Skeletal muscle cell (primary cell): Measurements from ENCODE around the gene TAPBP.
"Not testable (repeated sequence)": the region's sequence is repeated elsewhere in the genome, so short reads cannot be mapped to it uniquely, and the experiment has no call there.

Source experiments
- DNase-seq: peaks from one replicate; pipeline ENCODE4 v3.0.0-alpha.2; 2010; ENCODE audit warnings: low read depth
- H3K4me3 ChIP-seq: 2 replicates; pipeline ENCODE4 v1.5.1; 2011; ENCODE audit warnings: low read depth, mild to moderate bottlenecking, control low read depth, low read length, moderate library complexity

TAPBP gene

DNA sequence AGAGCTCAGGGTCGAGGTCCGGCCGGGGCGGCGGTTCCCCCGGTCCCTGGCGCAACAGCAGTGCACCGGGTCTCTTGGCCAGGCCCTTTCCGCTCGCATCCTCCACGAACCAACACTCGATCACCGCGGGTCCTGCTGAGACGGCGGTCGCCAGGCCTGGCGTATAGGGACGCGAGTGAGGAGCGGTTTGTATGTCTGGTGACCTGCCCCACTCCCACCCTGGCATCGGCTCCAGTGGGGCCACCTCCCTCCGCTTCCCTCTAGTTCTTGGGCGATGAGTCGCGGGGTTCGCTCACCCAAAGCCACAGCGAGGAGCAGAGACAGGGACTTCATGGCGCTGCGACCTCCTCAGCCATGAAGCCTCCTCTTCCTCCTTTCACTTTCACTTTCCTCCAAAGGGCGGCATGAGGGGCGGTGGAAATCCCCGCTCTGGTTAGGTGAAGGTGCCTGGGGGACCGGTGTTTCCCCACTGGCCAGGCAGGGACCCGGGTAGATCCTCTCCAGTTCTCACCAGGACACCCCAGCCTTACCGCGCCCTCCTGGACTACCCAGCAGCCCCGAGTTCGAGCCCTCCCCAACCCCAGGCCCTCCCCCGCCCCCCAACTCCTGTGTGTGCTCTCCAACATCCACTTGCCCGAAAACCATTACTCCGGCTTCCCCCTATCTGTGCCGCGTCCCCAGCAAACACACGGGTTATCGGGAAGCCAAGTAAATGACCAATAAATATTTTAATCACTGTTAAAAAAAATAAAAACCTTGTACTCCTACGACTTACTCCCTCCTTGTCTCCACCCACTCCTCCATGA, at the start of gene TAPBP:
TSS of gene TAPBP (minus strand) at position 370 of the 806 bp plus-strand sequence. CDS start at position 333, 37 bp downstream.
- peak within 1 kb of the TSS; percentile 74 for H3K4me3 ChIP-seq
- no peak for DNase-seq

- DNase-seq, H3K4me3 ChIP-seq: not testable (repeated sequence)
These were observed 49.6 kb upstream of the TAPBP start for GRCh38 chr6:33363486-33363885.

GRCh38 chr6:33359331-33359730, 45.5 kb upstream of the TAPBP start:
- DNase-seq, result no peak

DNA sequence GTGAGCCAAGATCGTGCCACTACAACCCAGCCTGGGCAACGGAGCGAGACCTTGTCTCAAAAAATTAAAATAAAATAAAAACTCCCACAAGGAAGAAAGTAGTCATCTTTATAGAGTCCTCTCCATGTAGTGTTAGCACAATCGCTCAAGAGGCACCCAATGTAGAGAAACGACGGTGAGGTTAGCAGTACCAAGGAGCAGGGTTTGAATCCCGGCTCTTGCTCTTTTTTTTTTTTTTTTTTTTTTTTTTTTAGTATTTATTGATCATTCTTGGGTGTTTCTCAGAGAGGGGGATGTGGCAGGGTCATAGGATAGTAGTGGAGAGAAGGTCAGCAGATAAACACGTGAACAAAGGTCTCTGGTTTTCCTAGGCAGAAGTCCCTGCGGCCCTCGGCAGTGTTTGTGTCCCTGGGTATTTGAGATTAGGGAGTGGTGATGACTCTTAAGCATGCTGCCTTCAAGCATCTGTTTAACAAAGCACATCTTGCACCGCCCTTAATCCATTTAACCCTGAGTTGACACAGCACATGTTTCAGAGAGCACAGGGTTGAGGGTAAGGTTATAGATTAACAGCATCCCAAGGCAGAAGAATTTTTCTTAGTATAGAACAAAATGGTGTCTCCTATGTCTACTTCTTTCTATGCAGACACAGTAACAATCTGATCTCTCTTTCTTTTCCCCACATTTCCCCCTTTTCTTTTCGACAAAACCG, 43.4 kb upstream of the TAPBP start:
- H3K4me3 ChIP-seq, DNase-seq: not testable (repeated sequence)

More at GRCh38 chr6:33359331-33359730, 45.5 kb upstream of the TAPBP start:
- H3K4me3 ChIP-seq, result no peak overlapping the region

DNA sequence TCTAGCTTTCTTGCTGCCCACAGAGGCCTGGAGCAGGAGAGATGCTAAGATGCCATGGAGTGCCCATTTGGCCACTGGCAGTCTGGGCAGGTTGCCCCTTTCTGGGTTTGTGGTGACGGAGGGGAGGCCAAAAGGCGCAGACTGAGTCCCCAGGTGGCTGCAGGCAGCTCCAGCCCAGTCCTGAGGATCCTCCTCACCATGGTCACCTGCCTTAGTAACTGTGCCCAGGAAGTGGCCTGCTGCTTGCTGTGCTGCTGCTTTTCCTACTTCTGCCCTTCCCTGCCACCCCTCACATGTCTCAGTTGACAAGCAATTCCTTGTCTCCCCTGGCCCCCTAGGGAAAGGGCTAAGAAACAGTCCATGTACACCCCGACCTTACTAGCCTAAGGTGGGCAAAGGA, 42.4 kb upstream of the TAPBP start:
- DNase-seq, result no peak
- H3K4me3 ChIP-seq, result no peak overlapping the region

GRCh38 chr6:33355860-33356259, 42.0 kb upstream of the TAPBP start:
- H3K4me3 ChIP-seq, DNase-seq: not testable (repeated sequence)

- DNase-seq, result no peak
- no peak overlapping the region for H3K4me3 ChIP-seq
These were observed 33.9 kb upstream of the TAPBP start for GRCh38 chr6:33347816-33348215.

- not testable (repeated sequence) for DNase-seq
These were observed 33.1 kb upstream of the TAPBP start for GRCh38 chr6:33346972-33347371.

DNA sequence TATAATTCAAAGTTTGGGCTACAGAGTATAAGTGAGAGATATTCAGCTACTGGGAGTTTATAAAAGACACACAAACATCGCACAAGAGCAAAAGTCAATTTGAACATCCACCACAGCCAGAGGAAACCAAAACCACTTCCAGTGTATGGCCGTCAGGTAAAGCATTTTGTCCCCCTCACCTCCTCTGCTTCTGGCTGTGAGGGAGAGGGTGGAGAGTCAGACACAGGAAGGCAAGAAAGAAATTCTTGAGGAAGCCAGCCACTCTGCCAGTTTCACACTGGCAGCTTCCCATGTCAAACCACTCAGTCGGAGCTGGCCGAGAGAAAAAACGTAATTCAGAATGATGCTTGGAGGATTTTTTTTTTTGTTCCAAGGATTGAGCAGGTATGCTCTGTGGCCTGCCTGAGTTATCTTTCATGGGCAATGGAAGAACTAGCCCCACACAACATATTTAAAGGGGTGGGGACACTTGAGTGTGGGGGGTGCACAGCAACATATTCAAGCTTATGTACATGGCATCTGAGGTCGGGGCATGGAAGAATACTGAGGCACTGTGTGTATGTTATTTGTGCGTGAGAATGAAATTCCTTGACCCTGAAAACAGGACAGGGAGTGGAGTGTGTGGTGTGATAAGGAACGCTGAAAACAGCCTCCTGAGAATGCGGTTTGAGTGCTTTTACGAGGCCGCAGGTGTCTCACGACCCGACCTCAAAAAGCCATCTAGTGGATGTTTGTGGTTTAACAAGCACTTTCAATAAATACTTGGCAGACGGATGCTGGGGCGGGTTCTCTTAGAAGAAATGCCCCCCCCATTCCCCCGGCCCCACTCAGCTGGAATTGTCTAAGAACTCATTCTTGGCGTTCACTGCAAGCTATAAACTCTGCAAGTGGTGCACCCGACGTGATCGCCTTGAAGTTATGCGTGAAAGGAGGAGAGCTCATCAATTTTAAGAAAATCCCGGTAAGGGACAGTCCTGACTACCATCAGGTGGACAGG, 31.1 kb upstream of the TAPBP start:
- H3K4me3 ChIP-seq, result no peak overlapping the region
- DNase-seq, result peak; percentile 49

More at GRCh38 chr6:33346972-33347371, 33.1 kb upstream of the TAPBP start:
- not testable (repeated sequence) for H3K4me3 ChIP-seq

DNA sequence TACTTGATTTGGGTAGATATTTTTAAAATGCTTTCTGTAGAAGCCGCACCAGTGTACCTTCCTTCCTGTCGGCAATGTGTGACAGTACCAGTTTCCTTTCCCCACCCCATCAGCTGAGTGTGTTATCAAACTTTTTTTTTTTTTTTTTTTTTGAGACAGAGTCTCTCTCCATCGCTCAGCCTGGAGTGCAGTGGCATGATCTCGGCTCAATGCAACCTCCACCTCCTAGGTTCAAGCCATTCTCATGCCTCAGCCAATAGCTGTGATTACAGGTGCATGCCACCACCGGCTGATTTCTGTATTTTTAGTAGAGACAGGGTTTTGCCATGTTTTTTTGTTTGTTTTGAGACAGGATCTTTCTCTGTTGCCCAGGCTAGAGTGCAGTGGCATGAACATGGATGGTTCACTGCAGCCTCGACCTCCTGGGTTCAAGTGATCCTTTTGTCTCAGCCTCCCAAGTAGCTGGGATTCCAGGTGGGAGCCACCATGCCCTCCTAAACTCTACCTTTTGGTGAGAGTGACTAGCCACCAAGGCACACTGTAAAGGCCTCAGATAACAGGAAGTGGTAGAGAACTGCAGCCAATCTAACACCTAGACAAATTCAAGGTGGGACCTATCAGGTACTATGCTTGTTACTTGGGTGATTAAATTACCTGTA, 30.2 kb upstream of the TAPBP start:
- H3K4me3 ChIP-seq, result no peak overlapping the region

GRCh38 chr6:33343606-33343952, 29.7 kb upstream of the TAPBP start:
- not testable (repeated sequence) for H3K4me3 ChIP-seq, DNase-seq

More for the DNA sequence above, 30.2 kb upstream of the TAPBP start:
- no peak for DNase-seq

DNA sequence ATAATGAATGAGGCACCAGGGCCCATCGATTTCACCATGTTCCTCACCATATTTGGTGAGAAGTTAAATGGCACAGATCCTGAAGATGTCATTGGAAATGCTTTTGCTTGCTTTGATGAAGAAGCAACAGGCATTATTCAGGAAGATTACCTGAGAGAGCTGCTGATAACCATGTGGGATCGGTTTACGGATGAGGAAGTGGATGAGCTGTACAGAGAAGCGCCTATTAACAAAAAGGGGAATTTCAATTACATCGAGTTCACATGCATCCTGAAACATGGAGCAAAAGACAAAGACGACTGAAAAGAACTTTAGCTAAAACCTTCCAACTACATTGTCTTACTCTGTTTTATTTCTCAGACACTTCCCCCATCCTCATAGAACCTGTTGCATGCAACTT, 25.3 kb upstream of the TAPBP start:
- no peak overlapping the region for H3K4me3 ChIP-seq
- DNase-seq, result no peak

DNA sequence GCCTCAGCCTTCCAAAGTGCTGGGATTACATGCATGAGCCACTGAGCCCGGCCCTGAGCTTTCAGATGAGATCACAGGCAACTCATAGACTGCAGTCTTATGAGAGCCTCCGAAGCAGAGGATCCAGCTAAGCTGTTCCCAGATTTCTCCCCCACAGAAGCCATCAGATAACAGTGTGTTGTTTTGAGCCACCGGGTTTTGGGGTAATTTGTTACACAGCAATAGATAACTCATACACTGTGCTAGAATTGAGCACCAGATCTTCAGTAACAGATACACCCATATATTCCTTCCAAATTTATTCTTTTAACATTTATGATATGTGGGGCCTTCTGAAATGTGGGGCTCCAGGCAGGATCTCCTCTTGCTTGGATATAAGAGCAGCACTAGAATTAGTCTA, 22.6 kb upstream of the TAPBP start:
- DNase-seq, result no peak
- H3K4me3 ChIP-seq, result no peak overlapping the region

DNA sequence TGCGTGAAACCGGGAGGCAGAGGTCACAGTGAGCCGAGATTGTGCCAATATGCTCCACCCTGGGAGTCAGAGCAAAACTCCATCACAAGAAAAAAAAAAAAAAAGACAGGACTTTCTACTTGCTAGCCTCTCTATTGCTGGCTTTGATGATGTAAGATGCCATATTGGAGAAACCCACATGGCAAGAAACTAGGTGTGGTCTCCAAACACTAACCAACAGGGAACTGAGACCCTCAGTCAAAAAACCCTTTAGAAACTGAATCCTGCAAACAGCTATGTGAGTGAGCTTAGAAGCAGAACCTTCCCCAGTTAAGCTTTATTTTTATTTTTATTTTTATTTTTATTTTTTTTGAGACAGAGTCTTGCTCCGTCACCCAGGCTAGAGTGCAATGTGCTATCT, 22.0 kb upstream of the TAPBP start:
- H3K4me3 ChIP-seq, result no peak overlapping the region
- DNase-seq, result no peak

GRCh38 chr6:33333666-33334065, 19.8 kb upstream of the TAPBP start:
- no peak for DNase-seq

GRCh38 chr6:33330736-33331135, 16.9 kb upstream of the TAPBP start:
- no peak for DNase-seq
- no peak overlapping the region for H3K4me3 ChIP-seq

More at GRCh38 chr6:33333666-33334065, 19.8 kb upstream of the TAPBP start:
- no peak overlapping the region for H3K4me3 ChIP-seq

GRCh38 chr6:33329058-33329457, 15.2 kb upstream of the TAPBP start:
- H3K4me3 ChIP-seq, result no peak overlapping the region
- no peak for DNase-seq

DNA sequence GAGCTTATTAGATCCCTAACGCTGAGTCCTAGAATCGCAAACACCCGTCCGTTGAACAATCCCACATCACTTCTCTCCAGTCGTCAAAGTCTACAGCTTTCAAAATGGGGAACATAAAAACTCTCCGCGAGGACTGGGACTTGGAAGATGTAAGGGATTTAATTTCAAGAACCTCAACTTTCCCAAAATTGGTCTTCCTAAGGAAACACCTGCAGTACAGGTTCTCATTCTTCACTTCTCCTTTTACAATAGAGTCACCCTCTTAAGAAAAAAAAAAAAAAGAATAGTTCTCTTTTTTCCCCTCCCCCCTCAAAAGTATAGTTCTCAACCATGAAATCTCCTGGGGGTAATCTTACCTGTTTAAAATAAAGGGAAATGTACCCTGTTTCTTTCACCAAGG, 10.2 kb upstream of the TAPBP start:
- no peak for DNase-seq
- H3K4me3 ChIP-seq, result no peak overlapping the region

- H3K4me3 ChIP-seq, result peak overlapping the region; percentile 85
- DNase-seq, result no peak
These were observed 9.7 kb upstream of the TAPBP start for GRCh38 chr6:33323623-33323948.
